H1 (cell line): ENCODE results near the gene WDR89. TPM values are rescaled to one million over a fixed set of nuclear protein-coding genes. Genes with fewer than 3 reads are reported as not detected.

Experiments
- CTCF ChIA-PET: fragments of 300-600 bp; sonication (Branson Sonifier 250); formaldehyde crosslinking; loops from one replicate; lab custom pipeline; 2021; ENCODE audit not compliant: partially characterized antibody; lab: Charles Lee
- POLR2A ChIA-PET: fragments of 300-600 bp; sonication (Branson Sonifier 250); formaldehyde crosslinking; loops from one replicate; lab custom pipeline; 2021; ENCODE audit warnings: inconsistent platforms; ENCODE audit not compliant: partially characterized antibody; lab: Charles Lee
- DNase-seq, 2 experiments: peaks; one replicate each; pipeline versions ENCODE4 v3.0.0 to v3.0.0-alpha.2; 2010 to 2022; ENCODE audit warnings: low spot score in 2 of 2, low read depth in 1 of 2, mixed read lengths in 1 of 2
- FAIRE-seq: peaks from 2 replicates; lab custom pipeline; 2011; peaks lifted over from hg19 to GRCh38; lab: Jason Lieb, UNC
- H2AFZ ChIP-seq: 2 replicates; pipeline ENCODE4 v1.8.1; 2012; ENCODE audit warnings: low read length, inconsistent platforms
- H2AK5ac ChIP-seq: 2 replicates; pipeline ENCODE4 v1.6.1; 2013; ENCODE audit warnings: low read depth, low read length
- H2BK120ac ChIP-seq: replicated peaks from 2 replicates; pipeline ENCODE3; 2013; ENCODE audit warnings: low read depth, low read length, inconsistent platforms
- H2BK12ac ChIP-seq: 2 replicates; pipeline ENCODE4 v1.6.1; 2013; ENCODE audit warnings: low read depth, low read length
- H2BK15ac ChIP-seq: 2 replicates; pipeline ENCODE4 v1.6.1; 2013; ENCODE audit warnings: low read length
- H2BK20ac ChIP-seq: 2 replicates; pipeline ENCODE4 v1.6.1; 2013; ENCODE audit warnings: low read length
- H2BK5ac ChIP-seq: 2 replicates; pipeline ENCODE4 v1.6.1; 2013; ENCODE audit warnings: low read depth, low read length
- H3K14ac ChIP-seq: 2 replicates; pipeline ENCODE4 v1.6.1; 2013; ENCODE audit warnings: inconsistent platforms; ENCODE audit not compliant: insufficient read length
- H3K18ac ChIP-seq: 2 replicates; pipeline ENCODE4 v1.6.1; 2013; ENCODE audit warnings: low read length; ENCODE audit errors: extremely low read depth
- H3K23ac ChIP-seq: 2 replicates; pipeline ENCODE4 v1.6.1; 2013; ENCODE audit warnings: inconsistent platforms; ENCODE audit not compliant: insufficient read length
- H3K23me2 ChIP-seq: 2 replicates; pipeline ENCODE4 v1.6.1; 2013; ENCODE audit warnings: low read depth, low read length
- H3K27ac ChIP-seq: 2 replicates; pipeline ENCODE4 v1.6.1; 2011; ENCODE audit warnings: low read depth, low read length, inconsistent platforms
- H3K27me3 ChIP-seq, 4 experiments: replicated peaks in 1 of 4; 1 replicate in 1 of 4; 2 replicates in 3 of 4; pipeline versions ENCODE4 v1.6.1 to v1.8.1; 2011 to 2013; ENCODE audit warnings: low read length in 3 of 4, mild to moderate bottlenecking in 3 of 4, inconsistent platforms in 2 of 4, mixed read lengths in 2 of 4, moderate library complexity in 1 of 4; ENCODE audit not compliant: control insufficient read depth in 3 of 4, insufficient read depth in 3 of 4; ENCODE audit errors: extremely low read depth in 1 of 4
- H3K36me3 ChIP-seq, 4 experiments: 2 replicates each; pipeline versions ENCODE4 v1.6.1 to v1.8.1; 2011 to 2013; ENCODE audit warnings: mild to moderate bottlenecking in 4 of 4, low read length in 3 of 4, moderate library complexity in 2 of 4, control low read depth in 1 of 4, inconsistent platforms in 1 of 4; ENCODE audit not compliant: insufficient read depth in 4 of 4, control insufficient read depth in 2 of 4
- H3K4ac ChIP-seq: replicated peaks from 2 replicates; pipeline ENCODE3; 2013; ENCODE audit warnings: low read length, low read depth, mixed read lengths, inconsistent platforms; ENCODE audit not compliant: insufficient read length
- H3K4me1 ChIP-seq, 4 experiments: replicated peaks in 1 of 4; 1 replicate in 1 of 4; 2 replicates in 3 of 4; pipeline versions ENCODE4 v1.6.1 to v1.8.1; 2011 to 2013; ENCODE audit warnings: low read length in 3 of 4, inconsistent platforms in 2 of 4, mixed read lengths in 1 of 4; ENCODE audit not compliant: insufficient read depth in 4 of 4, control insufficient read depth in 3 of 4
- H3K4me2 ChIP-seq, 2 experiments: 2 replicates each; pipeline versions ENCODE4 v1.6.1 to v1.8.1; 2011 to 2013; ENCODE audit warnings: low read depth in 2 of 2, low read length in 2 of 2, control low read depth in 1 of 2, inconsistent platforms in 1 of 2, mild to moderate bottlenecking in 1 of 2; ENCODE audit not compliant: insufficient read depth in 1 of 2
- H3K4me3 ChIP-seq, 4 experiments: fragments of 200-600, 300-600 bp in 1 of 4; sonication (generic), shearing (Covaris generic), sonication (Bioruptor Twin) in 1 of 4; 2 replicates each; pipeline versions ENCODE4 v1.5.1 to v1.8.1; 2011 to 2016; ENCODE audit warnings: low read length in 4 of 4, low read depth in 3 of 4, control low read depth in 2 of 4, inconsistent platforms in 2 of 4, mild to moderate bottlenecking in 2 of 4, mixed read lengths in 1 of 4, moderate library complexity in 1 of 4; ENCODE audit not compliant: insufficient read depth in 2 of 4; ENCODE audit errors: extremely low read depth in 1 of 4
- H3K56ac ChIP-seq: replicated peaks from 2 replicates; pipeline ENCODE3; 2013; ENCODE audit warnings: low read depth, mild to moderate bottlenecking, mixed read lengths, low read length, inconsistent platforms; ENCODE audit not compliant: insufficient read length
- H3K79me1 ChIP-seq: 2 replicates; pipeline ENCODE4 v1.6.1; 2013; ENCODE audit warnings: low read depth, low read length, control low read depth
- H3K79me2 ChIP-seq, 2 experiments: 2 replicates each; pipeline versions ENCODE4 v1.6.1 to v1.8.1; 2012 to 2013; ENCODE audit warnings: low read length in 2 of 2, mild to moderate bottlenecking in 2 of 2, inconsistent platforms in 1 of 2; ENCODE audit not compliant: insufficient read depth in 2 of 2, control insufficient read depth in 1 of 2
- H3K9ac ChIP-seq, 4 experiments: replicated peaks in 1 of 4; 1 replicate in 1 of 4; 2 replicates in 3 of 4; pipeline versions ENCODE4 v1.6.1 to v1.8.1; 2011 to 2013; ENCODE audit warnings: low read depth in 3 of 4, low read length in 3 of 4, control low read depth in 2 of 4, mild to moderate bottlenecking in 2 of 4, moderate library complexity in 2 of 4, inconsistent platforms in 1 of 4; ENCODE audit errors: extremely low read depth in 1 of 4
- H3K9me3 ChIP-seq, 2 experiments: 2 replicates each; pipeline versions ENCODE4 v1.6.1 to v1.8.1; 2012 to 2013; ENCODE audit warnings: mild to moderate bottlenecking in 2 of 2, moderate library complexity in 2 of 2, control low read depth in 1 of 2, inconsistent platforms in 1 of 2, low read depth in 1 of 2, low read length in 1 of 2, mixed read lengths in 1 of 2; ENCODE audit not compliant: insufficient read depth in 2 of 2
- H4K20me1 ChIP-seq, 2 experiments: replicated peaks in 1 of 2; 2 replicates each; pipeline versions ENCODE3 to v1.8.1; 2011 to 2013; ENCODE audit warnings: inconsistent platforms in 2 of 2, low read length in 2 of 2, mild to moderate bottlenecking in 1 of 2; ENCODE audit not compliant: insufficient read depth in 2 of 2, control insufficient read depth in 1 of 2
- H4K5ac ChIP-seq: 2 replicates; pipeline ENCODE4 v1.6.1; 2013; ENCODE audit warnings: low read length, low read depth, mixed read lengths, inconsistent platforms; ENCODE audit not compliant: insufficient read length
- H4K8ac ChIP-seq: 2 replicates; pipeline ENCODE4 v1.8.0; 2013; ENCODE audit warnings: mild to moderate bottlenecking, moderate library complexity, low read length, inconsistent platforms; ENCODE audit not compliant: insufficient read depth; ENCODE audit errors: extremely low read depth
- H4K91ac ChIP-seq: replicated peaks from 2 replicates; pipeline ENCODE3; 2013; ENCODE audit warnings: low read length, mixed read lengths, inconsistent platforms; ENCODE audit not compliant: insufficient read length
- NANOG ChIP-seq: IDR thresholded peaks from 2 replicates; pipeline ENCODE4 v1.6.1; 2011; ENCODE audit warnings: low read length, low read depth, mild to moderate bottlenecking, inconsistent platforms; ENCODE audit not compliant: insufficient read depth, poor library complexity, severe bottlenecking
- PHF8 ChIP-seq: fragments of 200-600 bp; sonication (generic); conservative IDR thresholded peaks from 2 replicates; pipeline ENCODE4 v1.7.1; 2012; ENCODE audit warnings: low read depth, mild to moderate bottlenecking, inconsistent platforms, low read length, moderate library complexity
- SP2 ChIP-seq: IDR thresholded peaks from 2 replicates; pipeline ENCODE4 v1.6.1; 2012; ENCODE audit warnings: mild to moderate bottlenecking, low read length, inconsistent platforms
- WGBS, 2 experiments: shearing (Covaris generic) in 1 of 2; methylation state at CpG; one replicate each; pipeline versions ENCODE4 v1.1.6 to v1.1.7; 2013 to 2015; ENCODE audit warnings: low lambda C conversion rate in 2 of 2, mixed read lengths in 2 of 2, inconsistent platforms in 1 of 2, low coverage in 1 of 2, missing lambda C conversion rate in 1 of 2; ENCODE audit not compliant: insufficient replicate concordance in 2 of 2, insufficient coverage in 1 of 2, insufficient read length in 1 of 2; ENCODE audit errors: extremely low coverage in 1 of 2, missing lambda C conversion rate in 1 of 2; 5-methylcytosine and 5-hydroxymethylcytosine counted together
- polyA plus RNA-seq, 7 experiments: library from polyadenylated mRNA; depleted of rRNA in 3 of 7; stranded (reverse) in 5 of 7; unstranded in 2 of 7; fragments of >200 nt in 5 of 7; fragments of 200-250 nt in 2 of 7; gene quantifications; 1 replicate in 5 of 7; 2 replicates in 1 of 7; 4 replicates in 1 of 7; pipeline versions ENCODE4 v1.2.1 to v1.2.3, GENCODE V29; 2011 to 2013; ENCODE audit warnings: missing spikeins in 2 of 7, mixed read lengths in 2 of 7
- total RNA-seq: library from RNA; stranded (reverse); fragmentation: NEBNext Ultra II Directional; extraction: Animal tissue kit (Norgen Biotek cat#: 25700); gene quantifications from 2 replicates; pipeline ENCODE4 v1.2.1, GENCODE V29; 2021

Gene WDR89
- total and polyA plus RNA-seq, 2 of the 8 experiments (the other 6 are each of a cell fraction or from before 2014, with no cell fraction given) = 8.3 to 32.9 TPM

GRCh38 chr14:63644741-63645140 is 3.1 kb upstream of the WDR89 start:
- POLR2A ChIA-PET = no interaction called here
- H3K27ac ChIP-seq = no peak overlapping the region
- TF ChIP-seq NANOG = no peak
- TF ChIP-seq SP2 = no peak
- TF ChIP-seq PHF8 = no peak

More at GRCh38 chr14:63644741-63645140, 3.1 kb upstream of the WDR89 start:
- Histone ChIP-seq H2BK5ac (no peak overlapping the region), H2BK120ac (no peak overlapping the region), H3K79me1 (0 out of 2 replicates have a peak, but pooled peaks cover 2% of the 10 kb centered on the region), H3K23ac (no peak overlapping the region), H3K4ac (no peak overlapping the region), H3K9ac (no peak overlapping the region), H3K79me2 (peaks cover 3 to 7% of the 10 kb centered on the region in 2 experiments), H3K56ac (no peak overlapping the region), H2BK12ac (no peak overlapping the region), H3K9me3 (no peaks in the 10 kb centered on the region), H2AK5ac (no peak overlapping the region), H3K4me2 (no peak overlapping the region), H3K23me2 (no peaks in the 10 kb centered on the region; the same call in 1 of the 2 replicates), H4K91ac (no peak overlapping the region), H3K18ac (no peak overlapping the region), H2AFZ (no peak overlapping the region), H3K14ac (no peak overlapping the region), H4K5ac (no peak overlapping the region), H2BK15ac (no peak overlapping the region), H4K8ac (no peak overlapping the region), H3K4me3 (no peak overlapping the region), H4K20me1 (no peaks in the 10 kb centered on the region), H3K36me3 (peaks cover 0 to 1% (median 0%) of the 10 kb centered on the region in 4 experiments; a peak in 1 of 8 replicates), H3K4me1 (no peaks in the 10 kb centered on the region; a peak in 2 of 7 replicates), H3K27me3 (no peaks in the 10 kb centered on the region), H2BK20ac (no peak overlapping the region)
- CTCF ChIA-PET = no interaction called here
- FAIRE-seq (no peak), DNase-seq (no peak)
- 81% methylated on average over 2 of the region's 2 CpGs; no CpG with 5 or more reads in 1 of the 2 experiments for whole genome bisulfite sequencing, 2 experiments
